Activated gamma-delta T cell treated with anti-CD3 and anti-CD28 coated beads, Interleukin-2, amount 50 U/mL, for 16 hours (primary cell): ENCODE measurements around the gene KLHL17.
A peak's percentile ranks its signal among the peaks of the same experiment; 100 is the strongest.

Experiments
- DNase-seq: peaks from one replicate; pipeline ENCODE4 v3.0.0-alpha.2; 2020; ENCODE audit warnings: low read depth

The KLHL17 gene

GRCh38 chr1:960363-961131, at the start of gene KLHL17:
TSS of gene KLHL17 (plus strand) at chr1:960584. CDS start at chr1:960694, 110 bp downstream.
- DNase-seq, result peak; percentile 66

- DNase-seq, result no peak
Measured at GRCh38 chr1:910881-911721, 49.3 kb upstream of the KLHL17 start.

GRCh38 chr1:911875-912739, 48.3 kb upstream of the KLHL17 start:
- no peak for DNase-seq

- no peak for DNase-seq
Measured at GRCh38 chr1:912740-913301, 47.6 kb upstream of the KLHL17 start.

DNA sequence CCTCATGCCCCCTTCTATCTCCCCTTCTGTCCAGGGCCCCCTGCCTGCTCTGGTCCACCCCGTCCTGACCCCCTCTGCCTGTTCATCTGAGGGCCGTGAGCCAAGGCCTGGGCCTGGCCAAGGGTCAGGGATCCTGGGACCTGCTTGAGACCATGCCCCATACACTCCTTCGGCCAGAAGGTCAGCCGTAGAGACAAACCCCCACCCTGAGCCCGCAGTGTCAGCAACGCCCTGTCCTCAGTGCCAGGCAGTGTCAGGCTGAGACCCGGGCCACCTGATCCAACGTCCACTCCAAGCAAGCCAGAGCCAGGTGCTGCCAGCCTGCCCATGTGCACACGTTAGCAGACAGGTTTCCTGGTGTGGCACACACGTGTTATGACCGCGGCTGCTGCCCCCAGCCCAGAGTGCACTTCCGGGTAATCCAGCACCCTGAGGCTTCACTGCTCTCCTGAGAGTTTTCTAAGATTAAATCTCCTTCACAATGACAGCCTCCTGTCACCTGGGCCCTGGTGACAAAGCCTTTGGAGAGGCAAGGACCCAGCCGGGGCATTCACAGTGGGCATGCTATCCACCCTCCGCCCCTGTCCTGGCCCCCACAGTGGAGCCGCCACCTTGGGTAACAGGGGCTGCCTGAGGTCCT, 46.8 kb upstream of the KLHL17 start:
- no peak for DNase-seq

DNA sequence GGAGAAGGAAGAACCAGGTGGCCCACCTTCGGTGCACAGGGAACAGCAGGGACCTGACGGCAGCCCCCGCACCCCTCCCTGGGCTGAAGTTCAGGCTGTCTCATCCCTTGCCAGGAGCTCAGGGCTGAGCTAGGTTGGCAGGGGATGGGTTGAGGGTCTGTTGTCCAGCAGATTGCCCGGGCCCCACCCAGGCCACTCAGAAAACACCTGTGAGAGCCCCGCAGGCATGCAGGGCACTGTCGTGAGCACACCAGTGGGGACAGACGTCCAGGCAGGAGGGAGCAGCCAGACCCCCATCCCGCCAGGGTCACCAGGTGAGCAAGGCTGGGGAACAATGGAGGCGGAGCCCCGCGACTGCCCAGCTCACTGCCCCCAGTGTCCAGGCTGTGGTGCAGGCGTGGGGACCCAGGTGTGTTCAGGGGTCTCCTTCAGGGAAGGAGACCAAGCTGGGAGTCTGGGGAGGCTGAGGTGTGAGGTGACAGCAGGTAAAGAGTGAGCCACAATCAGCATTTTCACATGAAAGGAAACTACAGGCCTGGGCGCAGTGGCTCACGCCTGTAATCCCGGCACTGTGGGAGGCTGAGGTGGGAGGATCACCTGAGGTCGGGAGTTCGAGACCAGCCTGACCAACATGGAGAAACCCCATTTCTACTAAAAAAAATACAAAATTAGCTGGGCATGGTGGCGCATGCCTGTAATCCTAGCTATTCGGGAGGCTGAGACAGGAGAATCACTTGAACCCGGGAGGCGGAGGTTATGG, 46.1 kb upstream of the KLHL17 start:
- DNase-seq, result no peak

DNA sequence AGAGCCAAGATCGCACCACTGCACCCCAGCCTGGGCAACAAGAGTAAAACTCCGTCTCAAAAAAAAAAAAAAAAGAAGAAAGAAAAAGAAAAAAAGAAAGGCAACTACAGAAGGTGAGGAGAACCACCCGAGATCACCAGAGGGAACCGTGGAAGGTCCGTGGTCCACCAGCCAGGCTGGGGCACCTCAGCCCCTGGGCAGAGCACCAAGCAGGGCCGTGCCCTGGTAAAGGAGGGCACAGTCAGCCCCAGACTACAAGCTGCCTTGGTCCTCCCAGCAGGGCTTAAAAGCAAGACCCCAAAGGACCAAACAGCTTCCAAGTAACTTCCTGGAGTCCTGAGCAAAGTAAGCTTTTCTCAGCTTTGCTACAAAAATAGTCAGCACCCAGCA, 45.5 kb upstream of the KLHL17 start:
- DNase-seq, result no peak

DNA sequence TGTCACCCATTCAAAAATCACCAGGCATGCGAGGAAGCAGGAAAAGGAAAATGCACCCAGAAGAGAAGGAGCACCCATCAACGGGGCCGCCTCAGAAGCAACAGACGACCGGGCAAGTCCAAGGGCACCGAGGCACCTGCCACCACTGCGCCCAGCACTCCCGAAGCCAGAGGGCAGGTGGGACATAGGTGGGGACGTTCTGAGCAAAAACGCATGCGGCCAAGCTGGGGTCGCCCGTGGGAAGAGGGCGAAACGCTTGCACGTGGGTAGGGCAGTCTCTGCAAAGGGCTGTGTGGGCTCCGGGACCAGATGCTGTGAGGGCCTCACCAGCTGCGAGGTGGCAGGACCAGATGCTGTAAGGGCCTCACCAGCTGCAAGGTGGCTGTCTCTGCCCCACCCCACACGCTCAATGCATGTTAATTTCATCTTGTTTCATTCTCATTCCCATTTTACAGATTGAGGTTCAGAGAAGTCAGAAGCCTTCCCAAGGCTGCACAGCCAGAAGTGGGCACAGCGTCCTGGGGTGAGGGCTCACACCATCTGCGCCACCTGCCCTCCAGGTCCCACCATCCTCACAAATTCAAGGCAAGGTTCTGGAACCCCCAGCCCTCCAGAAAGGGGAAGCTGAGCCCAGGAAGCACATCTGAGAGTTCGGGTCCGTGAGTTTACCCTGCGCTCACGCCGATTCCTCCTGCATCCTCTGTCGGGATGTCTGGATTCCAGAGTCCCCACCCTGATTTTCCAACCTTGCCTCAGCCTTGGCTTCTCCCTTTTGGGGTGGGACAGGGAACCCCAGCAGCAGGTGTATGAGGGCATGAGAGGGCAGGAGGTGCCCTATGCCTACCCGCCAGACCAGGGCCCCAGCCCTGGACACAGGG, 44.9 kb upstream of the KLHL17 start:
- no peak for DNase-seq

GRCh38 chr1:916173-917075, 44.0 kb upstream of the KLHL17 start:
- DNase-seq, result no peak

- no peak for DNase-seq
Measured at GRCh38 chr1:917076-917459, 43.3 kb upstream of the KLHL17 start.

- no peak for DNase-seq
Measured at GRCh38 chr1:917466-918091, 42.8 kb upstream of the KLHL17 start.

DNA sequence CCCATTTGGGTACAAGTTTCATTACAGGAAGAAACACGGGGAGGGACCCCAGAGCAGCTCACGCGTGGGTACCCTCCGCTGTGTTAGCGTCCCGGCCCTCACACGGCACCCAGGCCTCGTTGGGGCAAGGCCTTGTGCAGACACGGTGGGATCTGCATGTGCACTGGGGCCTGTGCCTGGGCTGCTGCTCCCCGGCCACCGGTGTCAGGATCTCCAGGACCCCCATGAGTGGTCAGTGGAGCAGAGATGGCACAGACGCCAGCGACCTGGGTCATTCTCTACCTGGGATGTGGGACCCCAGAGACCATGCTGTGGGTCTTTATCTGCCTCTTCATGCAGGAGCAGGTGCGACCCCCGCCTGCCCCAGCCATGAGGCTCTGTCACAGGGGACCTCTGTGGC, 42.0 kb upstream of the KLHL17 start:
- DNase-seq, result no peak

DNA sequence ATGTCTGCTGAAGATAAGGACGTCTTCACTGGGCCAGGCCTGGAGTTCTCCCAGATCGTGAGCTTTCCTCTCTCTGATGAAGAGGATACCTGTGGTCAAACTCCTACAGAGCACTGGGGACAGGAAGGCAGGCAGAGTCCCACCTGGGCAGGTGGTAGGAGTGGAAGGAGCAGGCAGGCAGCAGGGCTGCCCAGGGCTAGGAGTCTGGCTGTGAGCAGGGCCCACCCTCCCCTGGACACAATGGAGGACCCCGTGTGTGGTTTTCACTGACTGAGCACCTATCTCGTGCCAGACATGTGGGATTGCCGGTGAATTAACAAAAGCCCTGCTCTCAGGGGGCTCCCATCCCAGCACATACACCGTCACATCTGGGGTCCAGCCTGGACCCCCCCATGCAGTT, 41.5 kb upstream of the KLHL17 start:
- DNase-seq, result no peak

DNA sequence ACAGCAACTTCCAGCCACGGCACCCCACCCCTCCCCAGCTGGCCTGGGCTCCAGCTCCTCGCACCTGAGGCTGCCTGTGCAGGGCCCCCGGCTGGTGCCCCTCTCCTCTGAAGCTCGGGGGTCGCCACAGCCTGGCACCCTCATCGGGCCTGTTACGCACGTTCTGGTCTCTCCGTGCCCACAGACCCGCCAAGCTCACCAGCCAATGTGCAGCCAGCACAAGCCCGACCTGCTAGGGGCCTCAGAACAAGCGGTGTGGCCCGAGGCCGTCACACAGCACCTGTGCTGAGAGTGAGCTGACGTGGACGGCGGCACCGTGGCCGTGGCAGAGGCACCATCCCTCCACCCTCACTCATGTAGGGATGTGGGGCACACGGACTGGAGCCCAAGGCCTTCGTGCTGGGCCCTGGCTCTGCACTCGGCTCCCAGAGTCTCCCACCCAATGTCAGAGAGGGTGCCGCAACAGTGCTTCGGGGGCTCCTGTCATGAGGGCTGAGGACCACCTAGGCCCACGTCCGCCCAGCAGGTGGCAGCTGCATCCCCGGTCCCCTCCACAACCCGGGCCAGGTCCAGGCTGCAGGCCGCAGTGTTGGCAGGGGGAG, 41.0 kb upstream of the KLHL17 start:
- DNase-seq, result no peak

- no peak for DNase-seq
Measured at GRCh38 chr1:920010-920409, 40.4 kb upstream of the KLHL17 start.

DNA sequence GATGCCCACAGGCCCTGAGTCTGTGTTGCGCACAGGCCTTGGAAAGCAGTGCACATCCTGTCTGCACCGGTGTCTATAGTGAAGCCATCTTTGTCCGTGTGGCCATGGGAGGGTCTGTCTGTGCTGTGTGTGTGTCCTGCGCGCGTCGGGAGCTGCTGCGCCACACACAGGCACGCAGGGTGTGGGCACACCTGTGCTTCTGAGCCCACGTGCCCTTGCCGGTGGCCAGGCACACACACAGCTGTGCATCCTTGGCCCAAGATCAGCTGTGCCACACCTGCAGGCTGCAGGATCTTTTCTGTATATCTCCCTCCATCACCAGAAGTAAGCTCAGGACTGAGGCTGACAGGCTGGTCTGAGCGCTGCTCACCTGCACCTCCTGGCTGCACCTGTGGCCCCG, 39.9 kb upstream of the KLHL17 start:
- no peak for DNase-seq

- DNase-seq, result no peak
Measured at GRCh38 chr1:921011-921837, 39.2 kb upstream of the KLHL17 start.
